Muscle of leg (tissue), 11 donors: ENCODE results near the gene DHODH. TPM values are rescaled to one million over a fixed set of nuclear protein-coding genes. Genes with fewer than 3 reads are reported as not detected.
"Not testable (repeated sequence)": the region's sequence is repeated elsewhere in the genome, so short reads cannot be mapped to it uniquely, and the experiment has no call there.

Source experiments
- DNase-seq: peaks from one replicate; pipeline ENCODE4 v3.0.0; 2013
- H3K27ac ChIP-seq: one replicate; pipeline ENCODE4 v1.5.1; 2013; ENCODE audit warnings: mild to moderate bottlenecking, low read length, control low read depth
- H3K27me3 ChIP-seq: one replicate; pipeline ENCODE4 v1.6.1; 2013; ENCODE audit warnings: low read length; ENCODE audit not compliant: control insufficient read depth, insufficient read depth
- H3K36me3 ChIP-seq: one replicate; pipeline ENCODE4 v1.6.1; 2013; ENCODE audit warnings: low read length; ENCODE audit not compliant: control insufficient read depth, insufficient read depth
- H3K4me1 ChIP-seq: one replicate; pipeline ENCODE4 v1.6.1; 2013; ENCODE audit warnings: low read length; ENCODE audit not compliant: control insufficient read depth, insufficient read depth
- H3K4me3 ChIP-seq: one replicate; pipeline ENCODE4 v1.5.1; 2013; ENCODE audit warnings: low read length, control low read depth
- H3K9me3 ChIP-seq: replicated peaks from 2 replicates; pipeline ENCODE4 v1.6.1; 2013; ENCODE audit warnings: low read depth, low read length; ENCODE audit not compliant: control insufficient read depth
- WGBS: methylation state at CpG from one replicate; pipeline ENCODE4 v1.1.5; 2013; ENCODE audit warnings: missing lambda C conversion rate; ENCODE audit not compliant: insufficient coverage; 5-methylcytosine and 5-hydroxymethylcytosine counted together
- polyA plus RNA-seq, 8 donors: library from polyadenylated mRNA; unstranded; fragments of 120-200 nt; gene quantifications; one replicate each; pipeline versions ENCODE4 v1.2.1 to v1.2.3, GENCODE V29; 2013; ENCODE audit warnings: inconsistent platforms in 1 of 8, low replicate concordance in 1 of 8; ENCODE audit not compliant: insufficient read length in 8 of 8, insufficient read depth in 1 of 8
- total RNA-seq: library from RNA; stranded (reverse); fragments of 120-200 nt; gene quantifications from one replicate; pipeline ENCODE4 v1.2.4, GENCODE V29; 2013

DHODH gene
- total and polyA plus RNA-seq, 9 donors: 7.2 to 12.4 (median 10.3) TPM

DNA sequence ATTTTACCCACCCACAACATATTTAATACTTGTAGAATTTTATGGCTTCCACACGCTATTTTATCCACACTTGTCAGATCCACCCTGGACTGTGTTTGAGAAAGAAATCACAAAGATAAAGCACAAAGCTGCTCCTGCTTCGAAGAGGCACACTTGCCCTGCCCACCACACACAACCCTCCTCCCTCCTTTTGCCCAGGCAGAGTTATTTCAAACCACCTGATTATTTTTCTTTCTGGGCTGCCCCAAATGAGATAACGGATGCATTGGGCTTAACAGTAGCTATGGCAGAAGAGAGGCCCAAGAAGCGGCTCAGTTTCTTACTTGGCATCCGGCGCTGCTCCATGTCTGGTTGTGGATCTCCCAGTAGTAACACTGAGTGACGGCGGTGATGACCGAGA is 35.5 kb upstream of the DHODH start:
- WGBS: 80% methylated on average over 6 of the region's 9 CpGs
- Histone ChIP-seq H3K4me3 (no peak overlapping the region), H3K4me1 (no peaks in the 10 kb centered on the region), H3K9me3 (no peaks in the 10 kb centered on the region), H3K27ac (no peak overlapping the region), H3K36me3 (no peaks in the 10 kb centered on the region), H3K27me3 (no peaks in the 10 kb centered on the region)
- DNase-seq: no peak

DNA sequence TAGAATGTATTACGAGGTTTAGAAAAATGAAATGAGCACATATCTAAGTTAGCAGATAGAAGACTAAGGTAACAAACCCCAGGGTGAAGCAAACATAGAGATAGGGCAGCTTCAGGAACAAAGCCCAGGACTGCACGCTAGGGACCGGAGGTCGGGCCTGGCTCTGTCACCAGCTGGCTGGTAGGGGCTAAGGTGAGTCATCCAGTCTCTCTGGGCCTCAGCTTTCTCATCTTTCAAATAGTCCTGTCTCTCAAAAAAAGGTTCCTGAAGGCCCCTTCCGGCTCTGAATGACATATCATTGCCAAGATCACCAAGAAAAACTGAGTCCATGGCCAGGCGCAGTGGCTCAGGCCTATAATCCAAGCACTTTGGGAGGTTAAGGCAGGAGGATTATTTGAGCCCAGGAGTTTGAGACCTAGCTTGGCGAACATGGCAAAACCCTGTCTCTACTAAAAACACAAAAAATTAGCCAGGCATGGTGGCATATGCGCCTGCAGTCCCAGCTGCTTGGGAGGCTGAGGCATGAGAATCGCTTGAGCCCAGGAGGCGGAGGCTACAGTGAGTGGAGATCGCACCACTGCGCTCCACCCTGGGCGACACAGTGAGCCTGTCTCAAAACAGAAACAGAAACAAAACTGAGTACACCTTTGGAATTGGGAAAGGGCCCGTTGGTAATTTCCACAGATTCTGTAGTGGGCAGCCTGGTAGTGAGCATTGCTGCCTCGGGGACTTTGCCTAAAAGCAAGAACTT is 34.3 kb upstream of the DHODH start:
- WGBS: 85% methylated on average over 8 of the region's 15 CpGs
- DNase-seq: no peak
- no peak overlapping the region for H3K4me3 ChIP-seq
- H3K4me1 ChIP-seq: no peaks in the 10 kb centered on the region
- no peaks in the 10 kb centered on the region for H3K9me3 ChIP-seq
- no peaks in the 10 kb centered on the region for H3K36me3 ChIP-seq
- H3K27me3 ChIP-seq: no peaks in the 10 kb centered on the region
- H3K27ac ChIP-seq: no peak overlapping the region

- WGBS: 75% methylated on average over 6 of the region's 9 CpGs
- Histone ChIP-seq H3K36me3 (no peaks in the 10 kb centered on the region), H3K4me3 (no peak overlapping the region), H3K27me3 (peaks cover 2% of the 10 kb centered on the region), H3K27ac (no peak overlapping the region), H3K9me3 (no peaks in the 10 kb centered on the region), H3K4me1 (no peaks in the 10 kb centered on the region)
- no peak for DNase-seq
Measured at GRCh38 chr16:71985262-71985974, 23.1 kb upstream of the DHODH start.

- Histone ChIP-seq H3K9me3 (no peaks in the 10 kb centered on the region), H3K4me3 (no peak overlapping the region), H3K27ac (no peak overlapping the region), H3K36me3 (no peaks in the 10 kb centered on the region), H3K27me3 (peaks cover 2% of the 10 kb centered on the region), H3K4me1 (no peaks in the 10 kb centered on the region)
- no peak for DNase-seq
- WGBS: 54% methylated on average over 4 of the region's 4 CpGs
Measured at GRCh38 chr16:71986131-71986530, 22.4 kb upstream of the DHODH start.

DNA sequence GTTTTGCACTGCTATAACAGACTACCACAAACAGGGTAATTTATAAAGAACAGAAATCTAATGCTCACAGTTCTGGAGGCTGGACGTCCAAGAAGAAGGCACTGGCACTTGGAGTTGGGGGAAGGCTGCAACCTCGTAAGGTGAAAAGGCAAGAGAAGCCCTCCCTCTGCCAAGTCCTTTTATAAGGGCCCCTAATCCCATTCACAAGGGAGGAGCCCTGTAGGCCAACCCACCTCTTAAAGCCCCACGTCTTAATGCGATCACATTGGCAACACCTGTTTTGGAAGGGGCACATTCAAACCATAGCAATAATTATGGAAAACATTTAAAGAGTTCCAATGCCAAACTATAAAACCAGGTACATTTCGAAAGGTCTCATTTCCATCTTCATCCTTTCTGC is 13.5 kb upstream of the DHODH start:
- WGBS: 40% methylated on average over 1 of the region's 5 CpGs
- no peaks in the 10 kb centered on the region for H3K4me1 ChIP-seq
- no peaks in the 10 kb centered on the region for H3K27me3 ChIP-seq
- H3K36me3 ChIP-seq: no peaks in the 10 kb centered on the region
- DNase-seq: no peak
- no peak overlapping the region for H3K4me3 ChIP-seq
- H3K27ac ChIP-seq: no peak overlapping the region
- no peaks in the 10 kb centered on the region for H3K9me3 ChIP-seq

DNA sequence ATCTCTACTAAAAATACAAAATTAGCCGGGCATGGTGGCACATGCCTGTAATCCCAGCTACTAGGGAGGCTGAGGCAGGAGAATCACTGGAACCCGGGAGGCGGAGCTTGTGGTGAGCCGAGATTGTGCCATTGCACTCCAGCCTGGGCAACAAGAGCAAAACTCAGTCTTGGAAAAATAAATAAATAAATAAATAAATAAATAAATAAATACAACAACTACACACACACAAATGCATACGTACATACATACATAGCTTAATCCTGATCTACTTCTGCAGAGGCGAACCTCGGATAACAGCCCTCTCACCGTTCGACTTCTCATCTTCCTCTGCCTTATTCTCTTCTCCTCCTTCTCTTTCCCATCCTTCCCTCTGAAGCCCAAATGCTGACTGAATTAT is 11.0 kb upstream of the DHODH start:
- H3K27me3 ChIP-seq, H3K27ac ChIP-seq, DNase-seq, H3K4me3 ChIP-seq, H3K4me1 ChIP-seq, H3K9me3 ChIP-seq, H3K36me3 ChIP-seq: not testable (repeated sequence)
- no CpG with 5 or more reads among the region's 9 CpGs for WGBS

DNA sequence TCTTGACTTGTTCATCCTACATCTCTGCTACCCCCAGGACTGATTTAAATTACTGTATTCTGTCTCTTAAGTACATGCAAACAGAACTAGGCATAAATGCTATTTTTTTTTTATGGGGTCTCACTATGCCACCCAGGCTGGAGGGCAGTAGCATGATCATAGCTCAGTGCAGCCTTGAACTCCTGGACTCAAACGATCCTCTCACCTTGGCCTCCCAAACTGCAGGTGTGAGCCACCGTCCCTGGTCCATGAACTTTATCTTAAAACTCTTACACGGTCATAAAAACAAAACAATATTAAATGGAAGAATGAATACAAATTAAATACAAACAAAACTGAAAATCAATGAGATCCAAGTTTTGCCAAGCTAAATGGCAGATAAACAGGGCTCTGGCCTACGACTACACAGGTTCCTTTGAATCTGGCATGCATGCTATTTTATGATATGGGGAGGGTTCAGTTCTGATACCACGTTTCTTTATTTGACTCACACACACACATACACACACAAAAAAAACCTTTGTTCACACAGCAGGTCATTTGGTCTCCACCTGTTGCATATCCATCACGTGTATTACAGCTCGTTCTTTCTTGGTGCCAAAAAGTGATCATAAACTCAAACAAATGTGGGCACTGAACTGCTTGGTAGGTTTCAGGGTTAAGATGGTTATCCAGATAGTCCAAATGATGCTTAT is 7.2 kb upstream of the DHODH start:
- peak; percentile 37 for DNase-seq
- H3K27ac ChIP-seq: no peak overlapping the region
- H3K4me1 ChIP-seq: peaks cover 3% of the 10 kb centered on the region
- H3K4me3 ChIP-seq: no peak overlapping the region
- no peaks in the 10 kb centered on the region for H3K36me3 ChIP-seq
- H3K9me3 ChIP-seq: no peaks in the 10 kb centered on the region
- H3K27me3 ChIP-seq: no peaks in the 10 kb centered on the region
- WGBS: no CpG with 5 or more reads among the region's 7 CpGs

GRCh38 chr16:72002619-72003018 is 5.9 kb upstream of the DHODH start:
- Histone ChIP-seq H3K9me3 (no peaks in the 10 kb centered on the region), H3K27me3 (no peaks in the 10 kb centered on the region), H3K4me1 (peaks cover 3% of the 10 kb centered on the region), H3K27ac (no peak overlapping the region), H3K4me3 (no peak overlapping the region), H3K36me3 (no peaks in the 10 kb centered on the region)
- WGBS: 80% methylated on average over 1 of the region's 1 CpG
- no peak for DNase-seq

DNA sequence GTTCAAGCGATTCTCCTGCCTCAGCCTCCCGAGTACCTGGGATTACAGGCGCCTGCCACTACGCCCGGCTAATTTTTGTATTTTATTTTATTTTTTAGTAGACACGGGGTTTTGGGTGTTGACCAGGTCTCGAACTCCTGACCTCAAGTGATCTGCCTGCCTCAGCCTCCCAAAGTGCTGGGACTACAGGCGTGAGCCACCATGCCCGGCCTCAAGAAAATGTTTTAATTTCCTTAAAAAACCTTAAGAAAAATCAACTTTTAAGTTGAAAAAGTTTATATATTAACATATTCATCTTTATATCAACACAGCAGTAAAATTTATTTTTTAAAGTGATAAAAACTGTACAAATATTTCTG is 500 bp upstream of the DHODH start:
- DNase-seq, H3K4me1 ChIP-seq, H3K9me3 ChIP-seq, H3K27ac ChIP-seq, H3K27me3 ChIP-seq: not testable (repeated sequence)
- no CpG with 5 or more reads among the region's 9 CpGs for WGBS
- Histone ChIP-seq H3K36me3 (peaks cover 14% of the 10 kb centered on the region), H3K4me3 (peak overlapping the region; percentile 28)

DNA sequence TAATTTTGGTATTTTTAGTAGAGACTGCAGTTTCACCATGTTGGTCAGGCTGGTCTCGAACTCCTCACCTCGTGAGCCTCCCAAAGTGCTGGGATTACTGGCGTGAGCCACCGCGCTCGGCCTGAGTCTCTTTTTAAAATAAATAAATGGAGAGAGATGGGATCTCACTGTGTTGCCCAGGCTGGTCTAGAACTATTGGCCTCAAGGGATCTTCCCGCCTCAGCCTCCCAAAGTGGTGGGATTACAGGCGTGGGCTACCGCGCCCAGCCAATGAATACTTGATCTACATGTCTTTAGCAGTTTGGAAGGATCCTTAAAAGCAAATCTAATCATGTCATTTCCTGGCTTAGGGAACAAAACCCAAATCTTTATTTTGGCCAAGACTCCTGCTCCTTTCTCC is 1.2 kb downstream of the DHODH start:
- Histone ChIP-seq H3K9me3 (no peaks in the 10 kb centered on the region), H3K4me3 (no peak overlapping the region), H3K36me3 (peaks cover 31% of the 10 kb centered on the region), H3K27ac (no peak overlapping the region), H3K27me3 (no peaks in the 10 kb centered on the region), H3K4me1 (peaks cover 12% of the 10 kb centered on the region)
- no peak for DNase-seq
- 97% methylated on average over 7 of the region's 10 CpGs for WGBS
